ENCODE data around the gene DOK3. TPM values are rescaled to one million over a fixed set of nuclear protein-coding genes. Genes with fewer than 3 reads are reported as not detected.

The DOK3 gene
- polyA plus RNA-seq, 4 donors, result 3.1 to 6.0 (median 4.1) TPM

- H3K27ac ChIP-seq (ENCODE audit: low read depth in 1 of 3, low read length in 2 of 3), result no peak overlapping the region
- WGBS, 3 donors, result 89 to 92% (median 90%) methylated on average over 10 of the region's 10 CpGs
- H3K9me3 ChIP-seq (ENCODE audit: control insufficient read depth in 2 of 2, insufficient read depth in 1 of 2, low read depth in 1 of 2, low read length in 1 of 2), result no peaks in the 10 kb centered on the region
- no peaks in the 10 kb centered on the region for H3K4me1 ChIP-seq (ENCODE audit: control insufficient read depth in 3 of 3, insufficient read depth in 2 of 3, low read depth in 1 of 3, low read length in 2 of 3)
- H3K27me3 ChIP-seq (ENCODE audit: control insufficient read depth in 3 of 3, insufficient read depth in 3 of 3, low read length in 3 of 3), result no peaks in the 10 kb centered on the region
- peaks cover 0 to 46% (median 0%) of the 10 kb centered on the region in 3 donors for H3K36me3 ChIP-seq (ENCODE audit: control insufficient read depth in 3 of 3, insufficient read depth in 2 of 3, low read depth in 1 of 3, low read length in 3 of 3)
- FAIRE-seq, result no peak
- DNase-seq, result no peak
- no peak overlapping the region for H3K4me3 ChIP-seq (ENCODE audit: low read depth in 1 of 3, low read length in 3 of 3)
These were observed 27.2 kb downstream of the DOK3 start for GRCh38 chr5:177482359-177482795.

DNA sequence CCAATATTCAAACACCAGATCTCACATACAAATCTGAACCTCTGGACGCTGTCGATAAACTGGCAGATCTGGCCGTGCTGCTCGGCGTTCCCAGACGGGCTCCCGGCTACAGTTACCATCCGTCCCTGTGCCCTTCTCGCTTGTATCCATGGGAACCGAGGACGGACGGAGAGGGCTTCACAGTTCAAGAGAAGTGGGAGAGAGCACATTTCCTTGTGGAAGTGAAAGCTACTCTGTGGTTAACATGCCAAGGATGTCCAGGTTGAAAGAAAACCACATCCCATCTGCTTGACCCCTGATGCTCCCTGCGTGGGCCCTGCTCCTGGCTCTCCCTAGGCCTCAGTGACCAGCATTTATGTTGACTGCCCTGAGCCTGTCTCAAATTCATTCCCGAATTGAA is 29.9 kb downstream of the DOK3 start:
- Histone ChIP-seq H3K27me3 (ENCODE audit: control insufficient read depth in 3 of 3, insufficient read depth in 3 of 3, low read length in 3 of 3) (peaks cover 0 to 2% (median 0%) of the 10 kb centered on the region in 3 donors), H3K4me1 (ENCODE audit: control insufficient read depth in 3 of 3, insufficient read depth in 2 of 3, low read depth in 1 of 3, low read length in 2 of 3) (no peaks in the 10 kb centered on the region), H3K9me3 (ENCODE audit: control insufficient read depth in 2 of 2, insufficient read depth in 1 of 2, low read depth in 1 of 2, low read length in 1 of 2) (no peaks in the 10 kb centered on the region), H3K27ac (ENCODE audit: low read depth in 1 of 3, low read length in 2 of 3) (peak overlapping the region in 2 of 3 donors; percentile 28 to 29), H3K36me3 (ENCODE audit: control insufficient read depth in 3 of 3, insufficient read depth in 2 of 3, low read depth in 1 of 3, low read length in 3 of 3) (peaks cover 0 to 29% (median 0%) of the 10 kb centered on the region in 3 donors), H3K4me3 (ENCODE audit: low read depth in 1 of 3, low read length in 3 of 3) (no peak overlapping the region)
- DNase-seq (no peak), FAIRE-seq (no peak)
- 58 to 90% (median 85%) methylated on average over 14 of the region's 14 CpGs for WGBS, 3 donors

DNA sequence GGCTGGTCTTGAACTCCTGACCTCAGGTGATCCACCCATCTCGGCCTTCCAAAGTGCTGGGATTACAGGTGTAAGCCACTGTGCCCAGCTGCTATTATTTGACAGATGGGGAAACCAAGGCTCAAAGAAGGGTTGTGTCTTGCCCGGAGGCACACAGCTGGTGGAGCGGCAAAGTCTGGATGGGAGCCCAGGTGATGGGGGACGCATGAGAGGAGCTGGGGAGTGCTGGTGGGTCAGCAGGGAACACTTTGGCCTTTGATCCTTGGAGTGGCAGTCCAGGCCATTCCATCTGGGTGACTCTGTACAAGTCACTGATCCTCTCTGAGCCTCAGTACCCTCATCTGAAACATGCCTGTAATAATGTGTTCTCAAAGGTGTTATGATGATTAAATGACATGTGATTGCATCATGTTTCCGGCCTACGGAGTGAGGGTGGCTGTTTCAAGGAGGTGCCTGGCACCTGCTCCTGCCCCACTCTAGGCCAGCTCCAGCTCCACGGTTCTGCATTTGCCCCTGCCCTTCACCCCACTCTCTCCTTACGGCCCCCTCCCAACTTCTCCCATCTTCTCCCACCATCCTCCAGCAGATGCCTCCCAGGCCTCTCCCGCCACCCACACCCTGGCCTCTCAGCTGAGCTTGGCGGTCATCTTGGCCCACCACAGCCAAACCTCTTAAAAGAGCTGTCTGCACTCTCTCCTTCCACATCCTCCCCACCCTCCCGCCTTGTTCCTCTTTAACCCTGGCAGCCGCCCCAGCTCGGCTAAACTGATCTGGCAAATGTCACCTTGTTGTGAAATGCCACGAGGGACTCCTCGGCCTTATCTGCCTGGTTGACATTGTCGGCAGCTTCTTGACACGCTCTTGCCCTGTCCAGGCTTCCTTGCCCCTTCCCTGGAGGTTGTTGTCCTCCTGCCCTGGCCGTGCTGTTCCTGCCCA is 30.6 kb downstream of the DOK3 start:
- 41 to 46% (median 44%) methylated on average over 18 of the region's 18 CpGs for WGBS, 3 donors
- no peak for DNase-seq
- Histone ChIP-seq H3K4me1 (ENCODE audit: control insufficient read depth in 3 of 3, insufficient read depth in 2 of 3, low read depth in 1 of 3, low read length in 2 of 3) (peaks cover 0 to 3% (median 0%) of the 10 kb centered on the region in 3 donors), H3K27ac (ENCODE audit: low read depth in 1 of 3, low read length in 2 of 3) (peak overlapping the region; percentile 16 to 29 (median 28)), H3K27me3 (ENCODE audit: control insufficient read depth in 3 of 3, insufficient read depth in 3 of 3, low read length in 3 of 3) (peaks cover 0 to 10% (median 0%) of the 10 kb centered on the region in 3 donors), H3K36me3 (ENCODE audit: control insufficient read depth in 3 of 3, insufficient read depth in 2 of 3, low read depth in 1 of 3, low read length in 3 of 3) (peaks cover 0 to 23% (median 0%) of the 10 kb centered on the region in 3 donors), H3K9me3 (ENCODE audit: control insufficient read depth in 2 of 2, insufficient read depth in 1 of 2, low read depth in 1 of 2, low read length in 1 of 2) (no peaks in the 10 kb centered on the region), H3K4me3 (ENCODE audit: low read depth in 1 of 3, low read length in 3 of 3) (no peak overlapping the region)
- no peak for FAIRE-seq

- 88 to 94% (median 93%) methylated on average over 13 of the region's 13 CpGs for WGBS, 3 donors
- peaks cover 0 to 14% (median 0%) of the 10 kb centered on the region in 3 donors for H3K36me3 ChIP-seq (ENCODE audit: control insufficient read depth in 3 of 3, insufficient read depth in 2 of 3, low read depth in 1 of 3, low read length in 3 of 3)
- no peak for DNase-seq
- no peak for FAIRE-seq
- H3K4me1 ChIP-seq (ENCODE audit: control insufficient read depth in 3 of 3, insufficient read depth in 2 of 3, low read depth in 1 of 3, low read length in 2 of 3), result peaks cover 0 to 5% (median 0%) of the 10 kb centered on the region in 3 donors
- no peaks in the 10 kb centered on the region for H3K9me3 ChIP-seq (ENCODE audit: control insufficient read depth in 2 of 2, insufficient read depth in 1 of 2, low read depth in 1 of 2, low read length in 1 of 2)
- no peak overlapping the region for H3K4me3 ChIP-seq (ENCODE audit: low read depth in 1 of 3, low read length in 3 of 3)
- H3K27ac ChIP-seq (ENCODE audit: low read depth in 1 of 3, low read length in 2 of 3), result no peak overlapping the region
- peaks cover 0 to 12% (median 0%) of the 10 kb centered on the region in 3 donors for H3K27me3 ChIP-seq (ENCODE audit: control insufficient read depth in 3 of 3, insufficient read depth in 3 of 3, low read length in 3 of 3)
These were observed 31.7 kb downstream of the DOK3 start for GRCh38 chr5:177477701-177478477.

GRCh38 chr5:177476531-177477233 is 32.9 kb downstream of the DOK3 start:
- FAIRE-seq, result no peak
- WGBS, 3 donors, result 73 to 84% (median 77%) methylated on average over 18 of the region's 18 CpGs
- H3K27me3 ChIP-seq (ENCODE audit: control insufficient read depth in 3 of 3, insufficient read depth in 3 of 3, low read length in 3 of 3), result peaks cover 0 to 19% (median 0%) of the 10 kb centered on the region in 3 donors
- H3K36me3 ChIP-seq (ENCODE audit: control insufficient read depth in 3 of 3, insufficient read depth in 2 of 3, low read depth in 1 of 3, low read length in 3 of 3), result peaks cover 0 to 10% (median 0%) of the 10 kb centered on the region in 3 donors
- H3K4me3 ChIP-seq (ENCODE audit: low read depth in 1 of 3, low read length in 3 of 3), result no peak overlapping the region
- H3K4me1 ChIP-seq (ENCODE audit: control insufficient read depth in 3 of 3, insufficient read depth in 2 of 3, low read depth in 1 of 3, low read length in 2 of 3), result peaks cover 0 to 14% (median 0%) of the 10 kb centered on the region in 3 donors
- no peak for DNase-seq
- no peak overlapping the region for H3K27ac ChIP-seq (ENCODE audit: low read depth in 1 of 3, low read length in 2 of 3)
- H3K9me3 ChIP-seq (ENCODE audit: control insufficient read depth in 2 of 2, insufficient read depth in 1 of 2, low read depth in 1 of 2, low read length in 1 of 2), result no peaks in the 10 kb centered on the region

DNA sequence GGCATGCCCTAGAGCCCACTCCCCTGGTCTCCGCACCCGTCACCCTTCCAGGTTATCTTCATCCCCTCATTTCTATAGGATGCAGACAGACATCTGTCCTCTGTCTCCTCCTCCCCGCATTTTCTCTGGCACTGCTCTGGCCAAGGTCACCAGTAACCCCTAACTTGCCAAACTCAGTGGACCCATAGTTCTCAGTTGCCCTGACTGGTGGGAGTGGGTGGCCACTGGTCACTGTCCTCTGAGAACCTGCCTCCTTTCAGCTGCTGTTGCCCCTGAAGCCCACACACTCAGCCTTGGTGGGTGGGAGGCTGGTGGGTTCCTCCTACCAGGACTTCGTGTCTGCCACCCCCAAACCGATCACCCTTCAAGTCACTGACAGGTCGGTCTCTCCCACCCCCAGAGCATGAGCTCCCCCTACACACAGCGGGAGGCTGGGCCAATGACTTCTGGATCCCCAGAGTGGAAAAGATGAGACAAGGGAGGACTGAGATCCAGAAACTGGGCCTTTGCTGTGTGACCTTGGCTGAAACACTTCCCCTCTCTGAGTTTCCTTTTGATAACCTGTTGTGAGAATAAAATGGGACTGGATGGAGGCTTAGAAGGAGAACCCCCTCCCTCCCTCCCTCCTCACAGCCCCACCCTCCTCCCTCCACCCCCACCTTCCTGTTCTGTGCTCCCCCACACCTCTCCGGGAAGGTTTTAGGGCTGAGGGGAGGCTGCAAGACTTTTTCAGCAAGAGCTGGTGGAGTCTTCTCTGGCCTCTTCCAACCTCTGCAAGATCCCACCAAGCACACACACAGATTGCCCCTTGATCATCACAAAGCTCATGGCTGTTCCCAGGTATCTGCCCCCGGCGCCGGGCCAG is 33.8 kb downstream of the DOK3 start:
- Histone ChIP-seq H3K4me3 (ENCODE audit: low read depth in 1 of 3, low read length in 3 of 3) (no peak overlapping the region), H3K9me3 (ENCODE audit: control insufficient read depth in 2 of 2, insufficient read depth in 1 of 2, low read depth in 1 of 2, low read length in 1 of 2) (no peaks in the 10 kb centered on the region), H3K36me3 (ENCODE audit: control insufficient read depth in 3 of 3, insufficient read depth in 2 of 3, low read depth in 1 of 3, low read length in 3 of 3) (peaks cover 0 to 11% (median 0%) of the 10 kb centered on the region in 3 donors), H3K4me1 (ENCODE audit: control insufficient read depth in 3 of 3, insufficient read depth in 2 of 3, low read depth in 1 of 3, low read length in 2 of 3) (peaks cover 0 to 17% (median 0%) of the 10 kb centered on the region in 3 donors), H3K27me3 (ENCODE audit: control insufficient read depth in 3 of 3, insufficient read depth in 3 of 3, low read length in 3 of 3) (peaks cover 0 to 19% (median 0%) of the 10 kb centered on the region in 3 donors), H3K27ac (ENCODE audit: low read depth in 1 of 3, low read length in 2 of 3) (no peak overlapping the region)
- no peak for DNase-seq
- 62 to 72% (median 72%) methylated on average over 11 of the region's 11 CpGs for WGBS, 3 donors
- FAIRE-seq, result no peak

DNA sequence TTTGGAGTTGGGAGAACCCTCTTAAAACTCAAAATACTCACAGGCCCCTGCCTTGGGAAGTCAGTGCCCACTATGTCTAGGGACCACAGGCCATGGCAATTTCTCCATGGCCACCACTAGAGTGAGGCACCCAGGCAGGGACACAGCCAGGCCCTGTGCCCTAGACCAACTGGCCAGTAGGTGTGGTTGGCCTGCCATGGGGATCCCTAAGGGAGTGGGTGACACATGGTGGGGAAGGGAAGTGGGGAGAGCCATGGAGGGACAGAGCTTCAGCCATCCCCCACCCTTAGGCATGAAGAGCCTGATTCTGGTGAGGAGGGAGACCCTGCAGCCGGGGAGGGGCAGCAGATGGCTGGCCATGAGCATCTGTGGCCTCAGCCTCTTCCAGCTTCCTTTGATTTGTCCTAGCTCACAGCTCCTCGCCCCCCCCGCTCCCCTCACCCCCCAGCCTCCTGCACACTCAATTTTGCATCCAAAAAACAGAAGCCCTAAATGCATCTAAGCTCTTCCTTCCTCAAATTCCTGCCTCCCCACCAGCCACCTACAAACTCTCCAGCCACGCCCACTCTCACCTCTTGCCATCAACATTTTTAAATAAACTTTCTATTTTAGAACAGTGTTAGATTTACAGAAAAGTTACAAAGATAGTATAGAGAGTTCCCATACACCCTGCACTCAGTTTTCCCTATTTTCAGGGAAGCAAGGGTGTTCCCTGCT is 34.6 kb downstream of the DOK3 start:
- peaks cover 0 to 19% (median 0%) of the 10 kb centered on the region in 3 donors for H3K27me3 ChIP-seq (ENCODE audit: control insufficient read depth in 3 of 3, insufficient read depth in 3 of 3, low read length in 3 of 3)
- H3K27ac ChIP-seq (ENCODE audit: low read depth in 1 of 3, low read length in 2 of 3), result no peak overlapping the region
- H3K9me3 ChIP-seq (ENCODE audit: control insufficient read depth in 2 of 2, insufficient read depth in 1 of 2, low read depth in 1 of 2, low read length in 1 of 2), result no peaks in the 10 kb centered on the region
- no peak overlapping the region for H3K4me3 ChIP-seq (ENCODE audit: low read depth in 1 of 3, low read length in 3 of 3)
- peaks cover 0 to 17% (median 0%) of the 10 kb centered on the region in 3 donors for H3K4me1 ChIP-seq (ENCODE audit: control insufficient read depth in 3 of 3, insufficient read depth in 2 of 3, low read depth in 1 of 3, low read length in 2 of 3)
- FAIRE-seq (no peak), DNase-seq (no peak)
- peaks cover 0 to 18% (median 0%) of the 10 kb centered on the region in 3 donors for H3K36me3 ChIP-seq (ENCODE audit: control insufficient read depth in 3 of 3, insufficient read depth in 2 of 3, low read depth in 1 of 3, low read length in 3 of 3)
- WGBS, 3 donors, result 43 to 61% (median 59%) methylated on average over 4 of the region's 4 CpGs
